Astrocyte (in vitro differentiated cells and primary cell): ENCODE results near the gene CFAP74. TPM values are rescaled to one million over a fixed set of nuclear protein-coding genes. Genes with fewer than 3 reads are reported as not detected.

Experiments used
- DNase-seq: peaks from one replicate; pipeline ENCODE4 v3.0.0-alpha.2; 2010; ENCODE audit warnings: low read depth
- FAIRE-seq: peaks from 2 replicates; lab custom pipeline; 2011; peaks lifted over from hg19 to GRCh38; lab: Jason Lieb, UNC
- H2AFZ ChIP-seq: 2 replicates; pipeline ENCODE4 v1.6.0; 2012; ENCODE audit warnings: low read depth, low read length, inconsistent platforms
- H3K27ac ChIP-seq: 2 replicates; pipeline ENCODE4 v1.5.1; 2011; ENCODE audit warnings: low read depth, low read length, inconsistent platforms
- H3K27me3 ChIP-seq: 2 replicates; pipeline ENCODE4 v1.6.0; 2011; ENCODE audit warnings: low read length, inconsistent platforms; ENCODE audit not compliant: insufficient read depth
- H3K36me3 ChIP-seq: 2 replicates; pipeline ENCODE4 v1.5.1; 2011; ENCODE audit warnings: low read length, inconsistent platforms; ENCODE audit not compliant: insufficient read depth
- H3K4me1 ChIP-seq: 2 replicates; pipeline ENCODE4 v1.5.1; 2011; ENCODE audit warnings: low read length, inconsistent platforms; ENCODE audit not compliant: insufficient read depth
- H3K4me2 ChIP-seq: 2 replicates; pipeline ENCODE4 v1.6.0; 2012; ENCODE audit warnings: low read length, inconsistent platforms
- H3K4me3 ChIP-seq: 2 replicates; pipeline ENCODE4 v1.5.1; 2011; ENCODE audit warnings: low read depth, mild to moderate bottlenecking, low read length, inconsistent platforms; ENCODE audit not compliant: insufficient read depth
- H3K79me2 ChIP-seq: 2 replicates; pipeline ENCODE4 v1.6.0; 2012; ENCODE audit warnings: mild to moderate bottlenecking, low read length, inconsistent platforms; ENCODE audit not compliant: insufficient read depth
- H3K9ac ChIP-seq: 2 replicates; pipeline ENCODE4 v1.6.0; 2012; ENCODE audit warnings: mild to moderate bottlenecking, low read length, inconsistent platforms
- H3K9me3 ChIP-seq: 2 replicates; pipeline ENCODE4 v1.5.1; 2012; ENCODE audit warnings: low read depth, mild to moderate bottlenecking, low read length, inconsistent platforms; ENCODE audit not compliant: insufficient read depth
- H4K20me1 ChIP-seq: 2 replicates; pipeline ENCODE4 v1.6.0; 2012; ENCODE audit warnings: low read length, inconsistent platforms; ENCODE audit not compliant: insufficient read depth
- H3K27ac Mint-ChIP-seq: one replicate; pipeline ENCODE4 v1.8.0; 2021; ENCODE audit warnings: mild to moderate bottlenecking, mixed read lengths; ENCODE audit not compliant: unreplicated experiment
- H3K27me3 Mint-ChIP-seq: one replicate; pipeline ENCODE4 v1.8.0; 2021; ENCODE audit warnings: low read depth, mixed read lengths; ENCODE audit not compliant: unreplicated experiment
- H3K36me3 Mint-ChIP-seq: one replicate; pipeline ENCODE4 v1.8.0; 2021; ENCODE audit warnings: low read depth, mixed read lengths; ENCODE audit not compliant: unreplicated experiment
- H3K4me1 Mint-ChIP-seq: one replicate; pipeline ENCODE4 v1.8.0; 2021; ENCODE audit warnings: low read depth, mixed read lengths; ENCODE audit not compliant: unreplicated experiment
- H3K4me3 Mint-ChIP-seq: one replicate; pipeline ENCODE4 v1.8.0; 2021; ENCODE audit warnings: mild to moderate bottlenecking, moderate library complexity, mixed read lengths; ENCODE audit not compliant: unreplicated experiment
- H3K9me3 Mint-ChIP-seq: one replicate; pipeline ENCODE4 v1.8.0; 2021; ENCODE audit warnings: mild to moderate bottlenecking, mixed read lengths; ENCODE audit not compliant: unreplicated experiment
- EZH2 ChIP-seq: IDR thresholded peaks from 2 replicates; pipeline ENCODE4 v1.6.1; 2012; ENCODE audit warnings: mild to moderate bottlenecking, low read length, inconsistent platforms; ENCODE audit not compliant: insufficient read depth
- total RNA-seq: library from RNA; stranded (reverse); gene quantifications from 2 replicates; pipeline ENCODE4 v1.2.1, GENCODE V29; 2021
- TF ChIP-seq, protein P1 (sequence below): IDR thresholded peaks from 2 replicates; pipeline ENCODE4 v1.5.1; 2011; ENCODE audit warnings: low read depth, mild to moderate bottlenecking, inconsistent platforms, low read length, moderate library complexity; ENCODE audit not compliant: insufficient read depth

CFAP74 gene
- total RNA-seq, 1 donor from 2014 or later: not detected

- no peaks in the 10 kb centered on the region for H3K9me3 Mint-ChIP-seq
- no peak overlapping the region for H3K4me3 ChIP-seq
- no peaks in the 10 kb centered on the region for H3K36me3 ChIP-seq
- TF ChIP-seq, protein P1, sequence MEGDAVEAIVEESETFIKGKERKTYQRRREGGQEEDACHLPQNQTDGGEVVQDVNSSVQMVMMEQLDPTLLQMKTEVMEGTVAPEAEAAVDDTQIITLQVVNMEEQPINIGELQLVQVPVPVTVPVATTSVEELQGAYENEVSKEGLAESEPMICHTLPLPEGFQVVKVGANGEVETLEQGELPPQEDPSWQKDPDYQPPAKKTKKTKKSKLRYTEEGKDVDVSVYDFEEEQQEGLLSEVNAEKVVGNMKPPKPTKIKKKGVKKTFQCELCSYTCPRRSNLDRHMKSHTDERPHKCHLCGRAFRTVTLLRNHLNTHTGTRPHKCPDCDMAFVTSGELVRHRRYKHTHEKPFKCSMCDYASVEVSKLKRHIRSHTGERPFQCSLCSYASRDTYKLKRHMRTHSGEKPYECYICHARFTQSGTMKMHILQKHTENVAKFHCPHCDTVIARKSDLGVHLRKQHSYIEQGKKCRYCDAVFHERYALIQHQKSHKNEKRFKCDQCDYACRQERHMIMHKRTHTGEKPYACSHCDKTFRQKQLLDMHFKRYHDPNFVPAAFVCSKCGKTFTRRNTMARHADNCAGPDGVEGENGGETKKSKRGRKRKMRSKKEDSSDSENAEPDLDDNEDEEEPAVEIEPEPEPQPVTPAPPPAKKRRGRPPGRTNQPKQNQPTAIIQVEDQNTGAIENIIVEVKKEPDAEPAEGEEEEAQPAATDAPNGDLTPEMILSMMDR: no peak
- no peak for TF ChIP-seq EZH2
- H4K20me1 ChIP-seq: no peaks in the 10 kb centered on the region
- H3K27ac Mint-ChIP-seq: no peak overlapping the region
- peaks cover 5% of the 10 kb centered on the region for H3K27me3 Mint-ChIP-seq
- H3K4me1 ChIP-seq: peaks cover 6% of the 10 kb centered on the region
- H2AFZ ChIP-seq: no peak overlapping the region
- no peaks in the 10 kb centered on the region for H3K36me3 Mint-ChIP-seq
- H3K79me2 ChIP-seq: no peaks in the 10 kb centered on the region
- H3K9ac ChIP-seq: no peak overlapping the region
- H3K4me3 Mint-ChIP-seq: no peak overlapping the region
- H3K27me3 ChIP-seq: no peaks in the 10 kb centered on the region
- no peaks in the 10 kb centered on the region for H3K9me3 ChIP-seq
- DNase-seq (no peak), FAIRE-seq (no peak)
- no peak overlapping the region for H3K4me2 ChIP-seq
- no peaks in the 10 kb centered on the region for H3K4me1 Mint-ChIP-seq
- no peak overlapping the region for H3K27ac ChIP-seq
These were observed 80.4 kb downstream of the CFAP74 start for GRCh38 chr1:1922956-1923833.

- TF ChIP-seq, protein P1: no peak
- TF ChIP-seq EZH2: no peak
- DNase-seq: no peak
- Histone ChIP-seq H2AFZ (no peak overlapping the region), H3K27ac (no peak overlapping the region), H3K9ac (no peak overlapping the region), H4K20me1 (no peaks in the 10 kb centered on the region), H3K9me3 (no peaks in the 10 kb centered on the region), H3K79me2 (no peaks in the 10 kb centered on the region), H3K27me3 (no peaks in the 10 kb centered on the region), H3K4me1 (peaks cover 6% of the 10 kb centered on the region), H3K36me3 (no peaks in the 10 kb centered on the region), H3K4me3 (no peak overlapping the region), H3K4me2 (no peak overlapping the region)
- FAIRE-seq: no peak
- Mint-ChIP-seq H3K4me3 (no peak overlapping the region), H3K9me3 (no peaks in the 10 kb centered on the region), H3K4me1 (no peaks in the 10 kb centered on the region), H3K36me3 (no peaks in the 10 kb centered on the region), H3K27ac (no peak overlapping the region), H3K27me3 (peaks cover 11% of the 10 kb centered on the region)
These were observed 81.0 kb downstream of the CFAP74 start for GRCh38 chr1:1922702-1922955.
